Mucosa of descending colon (tissue), 3 donors: Measurements from ENCODE around the gene MTHFD1L. TPM values are rescaled to one million over a fixed set of nuclear protein-coding genes. Genes with fewer than 3 reads are reported as not detected.

Experiments
- ATAC-seq: fragments of 200-7000 bp; cut with Tn5 transposase; one replicate; pipeline ENCODE4 v1.9.1; 2020; ENCODE audit warnings: mild to moderate bottlenecking, moderate library complexity
- DNase-seq, 3 donors: peaks; one replicate each; pipeline ENCODE4 v3.0.0-alpha.2; 2020
- H3K36me3 ChIP-seq: fragments of 200-600 bp; one replicate; pipeline ENCODE4 v1.8.0; 2021; ENCODE audit warnings: low read depth, mild to moderate bottlenecking
- H3K4me1 ChIP-seq: fragments of 200-600 bp; one replicate; pipeline ENCODE4 v1.8.0; 2021; ENCODE audit warnings: low read depth, mild to moderate bottlenecking
- H3K4me3 ChIP-seq: fragments of 200-600 bp; one replicate; pipeline ENCODE4 v1.8.0; 2021; ENCODE audit warnings: mild to moderate bottlenecking
- H3K9me3 ChIP-seq: fragments of 200-600 bp; one replicate; pipeline ENCODE4 v1.8.0; 2021; ENCODE audit warnings: mild to moderate bottlenecking
- intact Hi-C, 2 donors: fragments of 100-400 bp; cut with DNase I in 1 of 2; cut with micrococcal nuclease in 1 of 2; formaldehyde crosslinking; loops; one replicate each; pipeline versions ENCODE4 v1.11.0 to v1.11.1; 2022; cut with DNase I, micrococcal nuclease
- total RNA-seq, 3 donors: library from RNA; stranded (reverse); fragmentation: NEBNext Ultra II Directional in 2 of 3; extraction: Animal tissue kit (Norgen Biotek cat#: 25700) in 2 of 3; gene quantifications; one replicate each; pipeline versions ENCODE4 v1.2.1 to v1.2.4, GENCODE V29; 2021 to 2023
- TF ChIP-seq, protein P1 (sequence below): fragments of 200-600 bp; IDR thresholded peaks from one replicate; pipeline ENCODE4 v1.8.0; 2022; ENCODE audit warnings: antibody characterized with exemption, mild to moderate bottlenecking
- donor health status: DM: no; HTN: no; CAD: no; lungs with moderate emphysema.
- donor health status: DM: no; HTN: no; CAD: no.
- donor health status: DM: no; HTN: yes; CAD: no.

Gene MTHFD1L
- total RNA-seq, 3 donors from 2014 or later, result 7.1 to 11.1 (median 8.9) TPM

DNA sequence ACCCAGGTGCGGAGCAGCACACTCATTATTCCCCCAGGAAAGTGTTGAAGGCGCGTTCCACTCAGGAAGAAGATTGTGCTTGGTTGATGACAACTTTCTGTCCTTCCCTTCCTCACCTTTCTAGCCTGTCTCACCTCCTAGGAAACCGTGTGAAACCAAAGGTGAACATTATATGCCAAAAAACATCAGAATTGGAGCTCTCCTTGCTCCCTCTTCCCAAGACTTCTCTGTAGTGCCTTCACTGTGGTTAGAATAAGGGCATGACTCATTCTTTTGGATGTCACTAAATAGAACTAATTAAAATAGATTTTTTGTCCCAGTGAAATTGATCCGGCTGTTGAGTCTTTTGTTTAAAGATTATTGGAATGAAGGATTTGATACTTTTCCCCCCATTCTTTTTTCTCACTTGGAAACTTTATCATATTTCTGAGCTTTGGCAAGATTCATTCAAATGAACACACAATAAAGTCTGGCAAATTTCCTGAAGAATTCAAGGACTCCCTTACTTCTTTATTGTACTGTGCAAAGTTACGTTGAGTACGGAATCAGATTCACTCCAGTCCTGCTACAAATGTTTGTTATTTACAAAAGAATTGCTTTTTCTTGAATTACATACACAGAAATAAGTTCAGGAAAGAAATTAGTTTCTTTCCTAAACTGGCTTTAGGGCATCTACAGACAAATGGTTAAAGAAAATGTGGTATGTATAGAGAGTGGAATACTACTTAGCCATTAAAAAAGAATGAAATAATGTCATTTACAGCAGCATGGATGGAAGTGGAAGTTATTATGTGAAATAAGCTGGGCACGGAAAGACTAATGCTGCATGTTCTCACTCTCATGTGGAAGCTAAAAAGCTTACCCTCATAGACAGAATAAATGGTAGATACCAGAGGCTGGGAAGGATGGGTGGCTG is 231.4 kb downstream of the MTHFD1L start:
- intact Hi-C loops, result no loop called here
- TF ChIP-seq, protein P1, sequence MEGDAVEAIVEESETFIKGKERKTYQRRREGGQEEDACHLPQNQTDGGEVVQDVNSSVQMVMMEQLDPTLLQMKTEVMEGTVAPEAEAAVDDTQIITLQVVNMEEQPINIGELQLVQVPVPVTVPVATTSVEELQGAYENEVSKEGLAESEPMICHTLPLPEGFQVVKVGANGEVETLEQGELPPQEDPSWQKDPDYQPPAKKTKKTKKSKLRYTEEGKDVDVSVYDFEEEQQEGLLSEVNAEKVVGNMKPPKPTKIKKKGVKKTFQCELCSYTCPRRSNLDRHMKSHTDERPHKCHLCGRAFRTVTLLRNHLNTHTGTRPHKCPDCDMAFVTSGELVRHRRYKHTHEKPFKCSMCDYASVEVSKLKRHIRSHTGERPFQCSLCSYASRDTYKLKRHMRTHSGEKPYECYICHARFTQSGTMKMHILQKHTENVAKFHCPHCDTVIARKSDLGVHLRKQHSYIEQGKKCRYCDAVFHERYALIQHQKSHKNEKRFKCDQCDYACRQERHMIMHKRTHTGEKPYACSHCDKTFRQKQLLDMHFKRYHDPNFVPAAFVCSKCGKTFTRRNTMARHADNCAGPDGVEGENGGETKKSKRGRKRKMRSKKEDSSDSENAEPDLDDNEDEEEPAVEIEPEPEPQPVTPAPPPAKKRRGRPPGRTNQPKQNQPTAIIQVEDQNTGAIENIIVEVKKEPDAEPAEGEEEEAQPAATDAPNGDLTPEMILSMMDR, result no peak
- Histone ChIP-seq H3K4me3 (no peak overlapping the region), H3K4me1 (no peaks in the 10 kb centered on the region), H3K9me3 (no peaks in the 10 kb centered on the region), H3K36me3 (no peaks in the 10 kb centered on the region)
- DNase-seq (no peak), ATAC-seq (no peak)

DNA sequence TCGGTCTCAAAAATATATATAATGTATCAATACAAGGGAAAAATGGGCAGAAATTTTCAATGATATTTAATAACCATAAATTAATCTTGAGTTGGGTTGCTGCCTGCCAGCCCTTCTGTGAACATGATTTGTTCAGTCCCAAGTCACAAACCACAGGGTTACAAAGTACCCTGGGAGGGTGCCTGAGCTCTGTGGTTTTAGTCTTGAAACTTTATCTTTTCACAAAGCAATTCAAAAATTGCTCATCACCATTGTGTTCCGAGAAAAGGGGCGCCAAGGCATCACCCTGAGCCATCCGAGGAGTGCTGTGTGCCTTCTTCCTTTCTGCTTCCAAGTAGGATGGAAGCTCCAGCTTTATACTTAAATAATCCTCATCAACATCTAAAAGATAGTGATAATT is 232.7 kb downstream of the MTHFD1L start:
- H3K4me3 ChIP-seq, result no peak overlapping the region
- TF ChIP-seq, protein P1, result no peak
- H3K4me1 ChIP-seq, result no peaks in the 10 kb centered on the region
- intact Hi-C loops, result no loop called here
- no peak for ATAC-seq
- no peak for DNase-seq
- no peaks in the 10 kb centered on the region for H3K36me3 ChIP-seq
- no peaks in the 10 kb centered on the region for H3K9me3 ChIP-seq

DNA sequence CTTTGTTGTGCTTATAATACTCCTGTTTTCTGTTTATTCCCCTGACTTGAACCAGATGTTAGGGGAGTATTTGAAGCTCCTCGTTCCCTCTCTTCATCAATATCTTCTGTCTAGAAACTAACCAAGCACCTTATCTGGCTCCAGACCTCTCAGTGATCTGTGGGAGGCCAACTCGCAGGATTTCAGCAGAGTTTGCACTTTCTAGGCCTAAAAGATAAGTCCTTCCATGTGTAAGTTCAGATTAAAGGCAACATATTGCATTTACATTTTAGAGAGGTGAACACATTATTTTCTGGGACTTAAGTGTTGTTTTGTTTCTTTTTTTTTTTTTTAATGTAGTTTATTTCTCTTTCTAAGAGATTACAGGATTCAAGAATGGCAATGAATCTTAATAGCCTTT is 234.8 kb downstream of the MTHFD1L start:
- intact Hi-C loops, result no loop called here
- H3K4me1 ChIP-seq, result no peaks in the 10 kb centered on the region
- TF ChIP-seq, protein P1, result no peak
- no peak for DNase-seq
- H3K4me3 ChIP-seq, result no peak overlapping the region
- no peaks in the 10 kb centered on the region for H3K9me3 ChIP-seq
- ATAC-seq, result no peak
- H3K36me3 ChIP-seq, result no peaks in the 10 kb centered on the region

DNA sequence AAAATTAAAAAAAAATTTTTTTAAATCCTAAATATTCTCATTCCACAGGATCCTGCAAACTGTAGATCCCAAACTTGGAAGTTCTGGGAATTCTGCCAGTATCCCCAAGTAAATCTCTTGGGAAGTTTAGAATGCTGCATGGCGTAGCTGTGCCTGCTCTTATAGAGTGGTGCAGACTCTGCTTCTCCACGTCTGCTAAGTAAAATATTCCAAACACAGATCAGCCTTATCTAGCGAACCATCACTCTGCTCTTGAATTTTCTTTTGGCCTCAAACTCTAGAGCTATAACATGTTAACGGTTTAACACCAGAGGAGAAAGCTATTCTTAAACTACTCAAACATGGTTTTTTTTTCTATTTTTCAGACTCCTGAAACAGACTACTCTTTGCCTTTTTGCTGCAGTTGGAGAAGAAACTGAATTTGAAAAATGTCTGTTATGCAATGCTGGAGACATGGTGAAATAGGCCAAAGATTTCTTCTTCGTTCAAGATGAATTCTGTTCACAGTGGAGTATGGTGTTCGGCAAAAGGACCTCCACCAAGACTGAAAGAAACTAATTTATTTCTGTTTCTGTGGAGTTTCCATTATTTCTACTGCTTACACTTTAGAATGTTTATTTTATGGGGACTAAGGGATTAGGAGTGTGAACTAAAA is 235.8 kb downstream of the MTHFD1L start:
- DNase-seq (no peak), ATAC-seq (no peak)
- TF ChIP-seq, protein P1, result no peak
- intact Hi-C loops, result no loop called here
- Histone ChIP-seq H3K4me3 (no peak overlapping the region), H3K36me3 (no peaks in the 10 kb centered on the region), H3K4me1 (no peaks in the 10 kb centered on the region), H3K9me3 (no peaks in the 10 kb centered on the region)

DNA sequence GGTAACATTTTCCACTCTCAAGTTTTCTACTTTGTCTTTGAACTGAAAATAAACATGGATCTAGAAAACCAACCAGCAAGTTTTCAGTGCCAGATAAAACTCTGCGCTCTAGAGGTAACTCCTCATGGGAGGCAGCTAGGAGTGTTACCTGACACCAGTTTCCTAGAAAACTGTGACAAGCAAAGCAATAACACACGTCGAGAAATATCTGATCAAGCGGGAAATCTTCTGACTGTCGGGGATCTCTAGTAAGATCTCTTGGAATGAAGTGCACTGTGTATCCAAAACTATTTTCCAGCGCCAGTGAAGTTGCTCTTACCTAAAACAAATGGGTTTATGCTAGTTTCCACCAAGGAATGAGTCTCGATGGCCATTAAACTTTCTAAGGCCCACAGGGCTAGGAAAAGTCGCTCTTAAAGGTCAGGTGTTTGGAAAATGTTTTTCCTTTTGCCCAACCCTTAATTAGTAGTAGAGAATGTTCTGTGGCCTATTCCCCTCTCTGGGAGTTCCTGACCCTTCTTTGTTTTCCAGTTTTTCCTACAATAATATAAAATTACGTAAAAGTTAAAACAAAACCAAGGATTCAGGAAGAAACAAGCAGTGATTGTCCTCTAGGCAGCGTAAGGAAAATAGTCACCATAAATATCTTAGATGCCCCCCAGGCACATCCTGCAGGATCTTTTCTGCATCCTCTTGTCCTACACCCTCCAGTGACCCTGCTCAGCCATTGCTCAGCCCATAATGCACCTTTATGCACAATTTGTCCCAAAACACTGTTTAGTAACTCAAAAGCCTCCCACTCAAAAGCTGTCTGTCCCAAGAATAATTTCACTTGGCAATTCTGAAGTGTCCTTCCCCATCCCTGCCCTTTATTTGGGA is 236.6 kb downstream of the MTHFD1L start:
- Histone ChIP-seq H3K9me3 (no peaks in the 10 kb centered on the region), H3K4me1 (no peaks in the 10 kb centered on the region), H3K4me3 (no peak overlapping the region), H3K36me3 (no peaks in the 10 kb centered on the region)
- no peak for ATAC-seq
- intact Hi-C loops, result no loop called here
- TF ChIP-seq, protein P1, result no peak
- DNase-seq, result no peak
